Measurements from ENCODE around the gene FGF7.

- no peak for TF ChIP-seq CTCF (IDR thresholded peaks at IDR 0.05)
- TF ChIP-seq POLR2A (IDR thresholded peaks at IDR 0.05) = no peak
These were observed 69.1 kb downstream of the FGF7 start for GRCh38 chr15:49492151-49492550.
